Inferior parietal cortex (tissue), 1 donor: Measurements from ENCODE around the gene VDR.
"Not testable (repeated sequence)": the region's sequence is repeated elsewhere in the genome, so short reads cannot be mapped to it uniquely, and the experiment has no call there.

Source experiments
- DNase-seq: peaks from one replicate; pipeline ENCODE4 v3.0.0-alpha.2; 2016; ENCODE audit errors: extremely low spot score

VDR gene

DNA sequence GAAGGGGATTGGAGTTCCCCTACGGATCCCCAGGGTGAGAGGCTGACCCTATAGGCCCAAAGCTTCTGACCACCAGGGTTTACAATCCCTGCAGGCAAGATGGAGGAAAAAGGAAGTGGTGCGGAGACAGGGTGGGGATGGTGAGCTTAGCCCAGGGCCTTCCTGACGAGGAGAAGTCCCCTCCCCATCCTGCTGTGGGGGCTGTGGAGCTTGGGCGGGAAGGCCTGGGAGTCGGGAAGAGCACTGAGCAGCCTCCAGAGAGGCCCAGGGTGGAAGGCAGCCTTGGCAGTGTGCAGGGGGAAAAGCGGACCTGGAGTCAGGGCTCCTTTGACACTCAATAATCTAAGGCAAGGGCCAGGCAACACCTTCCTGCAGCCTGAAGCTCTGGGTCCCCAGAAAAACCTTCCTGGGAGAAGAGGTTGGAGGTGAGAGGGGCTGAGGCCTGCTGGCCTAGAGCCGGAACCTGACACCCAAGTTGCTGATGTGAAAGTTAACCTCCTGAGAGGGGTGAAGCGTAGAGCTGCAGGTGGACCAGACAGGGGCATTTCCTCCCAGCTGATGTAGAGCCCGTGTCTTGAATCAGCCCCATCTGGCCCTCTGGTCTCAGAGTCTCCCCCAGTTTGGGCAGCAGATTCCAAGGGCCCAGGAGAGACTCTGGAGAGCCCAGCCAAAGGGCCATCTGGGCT lies 91.1 kb downstream of the VDR start:
- no peak for DNase-seq

DNA sequence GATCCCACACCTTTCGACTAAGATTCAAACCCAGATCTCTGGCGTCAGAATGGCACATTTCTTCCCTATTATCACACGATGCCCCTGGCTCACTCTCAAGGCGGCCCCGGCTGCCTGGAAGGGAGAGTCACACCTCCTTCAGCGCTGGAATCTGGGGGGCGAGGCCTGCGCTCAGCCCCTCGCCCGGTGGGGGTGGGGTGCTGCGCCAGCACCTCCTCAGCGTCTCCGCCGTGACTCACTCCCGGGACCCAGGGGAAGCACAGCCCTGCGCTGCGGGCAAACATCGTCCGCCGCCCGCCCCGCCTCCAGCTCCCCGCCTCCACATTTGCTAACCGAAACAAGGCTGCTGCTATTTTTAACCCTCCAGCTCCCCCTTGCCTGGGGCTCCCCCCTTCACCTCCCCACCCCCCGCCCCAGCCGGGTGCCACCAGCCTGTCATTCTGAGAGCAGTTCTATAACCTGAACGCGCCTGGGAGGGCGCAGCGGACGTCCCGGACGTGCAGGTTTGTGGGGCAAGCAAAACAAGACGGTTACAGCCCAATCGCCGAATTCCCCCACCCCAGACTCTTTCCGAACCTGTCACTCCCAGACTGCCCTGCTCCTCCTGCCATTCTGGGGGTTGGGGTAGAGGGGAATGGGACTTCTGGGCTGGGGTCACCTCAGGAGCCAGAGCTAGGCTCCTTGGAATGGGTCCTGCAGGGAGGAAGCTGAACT lies 91.8 kb downstream of the VDR start:
- DNase-seq = no peak

DNA sequence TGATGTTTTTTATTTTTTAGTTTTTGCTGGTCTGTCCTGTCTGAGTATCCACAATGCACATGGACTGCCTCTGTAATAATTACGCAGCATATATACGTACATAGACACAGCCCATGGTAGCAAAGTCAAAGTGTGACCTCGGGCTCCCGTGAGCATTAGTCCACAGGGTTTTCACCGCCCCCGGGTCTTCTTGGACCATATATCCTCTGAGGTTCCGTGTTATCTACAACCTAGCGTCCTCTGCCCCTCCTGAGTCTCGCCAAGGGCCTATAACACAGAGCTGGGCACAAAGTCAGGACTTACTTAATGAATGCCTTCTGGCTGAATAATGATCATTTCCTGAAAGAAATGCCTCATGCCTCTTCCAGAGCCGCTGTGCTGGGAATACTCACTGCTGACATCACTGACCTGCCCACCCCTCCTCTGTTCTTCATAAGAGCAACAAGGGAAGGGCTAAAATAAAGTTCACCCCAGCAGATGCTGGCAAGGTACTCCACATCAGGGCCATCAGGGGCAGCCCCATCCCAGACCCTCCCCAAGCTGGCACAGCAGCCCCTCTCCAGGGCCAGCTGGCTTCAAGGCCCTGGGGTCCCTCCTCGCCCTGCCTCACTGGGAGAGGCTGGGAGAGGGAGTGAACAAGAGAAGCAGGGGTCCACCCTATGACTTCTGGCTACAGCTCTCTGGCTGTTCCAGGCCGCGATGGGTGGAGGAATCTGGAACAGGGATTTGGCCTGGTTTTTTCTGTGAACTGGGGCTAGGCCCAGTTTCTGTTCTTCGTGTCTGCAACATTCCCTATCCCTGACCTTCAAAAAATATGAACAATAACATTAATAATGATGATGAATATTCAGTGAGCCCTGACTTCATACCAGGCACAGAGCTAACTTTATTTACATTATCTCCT lies 93.0 kb downstream of the VDR start:
- no peak for DNase-seq

GRCh38 chr12:47811072-47811396 lies 93.8 kb downstream of the VDR start:
- DNase-seq = no peak

GRCh38 chr12:47809518-47809917 lies 95.3 kb downstream of the VDR start:
- not testable (repeated sequence) for DNase-seq

DNA sequence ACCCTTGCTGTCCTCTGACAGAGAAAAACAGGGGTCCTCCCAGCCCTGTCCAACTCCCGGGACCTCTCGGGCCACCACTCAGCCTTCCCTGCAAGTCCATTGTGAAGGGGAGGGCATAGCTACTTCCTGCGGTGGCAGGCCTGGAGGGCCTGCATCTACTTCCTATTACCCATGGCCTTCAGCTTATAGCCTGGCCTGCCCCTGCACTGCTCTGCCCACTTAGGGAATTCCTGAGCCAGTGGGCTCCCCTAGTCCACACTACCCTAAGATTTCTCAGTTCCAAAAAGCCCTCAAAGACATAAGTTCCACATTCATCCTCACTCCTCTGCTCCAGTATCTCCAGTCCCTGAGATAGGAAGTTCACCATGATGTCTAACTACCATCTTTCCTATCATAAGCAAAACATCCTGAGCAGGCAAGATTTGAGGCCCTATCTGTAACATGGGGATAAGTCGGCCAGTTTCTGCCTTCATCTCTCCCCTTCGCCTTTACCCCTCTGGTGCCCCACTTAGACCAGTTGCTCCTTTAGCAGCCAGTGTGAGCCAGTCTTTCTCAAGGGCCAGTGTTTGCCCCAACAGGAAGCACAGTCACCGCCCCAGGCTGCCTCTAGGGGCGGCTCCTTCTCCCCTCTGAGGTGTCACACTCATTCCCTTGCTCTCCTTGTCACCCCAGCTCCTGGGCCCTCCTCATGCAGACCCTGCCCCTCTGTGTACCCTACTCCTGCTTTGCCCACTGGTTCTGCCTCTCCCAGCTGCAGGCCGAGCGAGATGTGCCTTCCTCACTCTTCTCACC lies 96.0 kb downstream of the VDR start:
- DNase-seq = no peak

- no peak for DNase-seq
Measured at GRCh38 chr12:47808050-47808449, 96.7 kb downstream of the VDR start.

- no peak for DNase-seq
Measured at GRCh38 chr12:47807338-47807737, 97.5 kb downstream of the VDR start.

DNA sequence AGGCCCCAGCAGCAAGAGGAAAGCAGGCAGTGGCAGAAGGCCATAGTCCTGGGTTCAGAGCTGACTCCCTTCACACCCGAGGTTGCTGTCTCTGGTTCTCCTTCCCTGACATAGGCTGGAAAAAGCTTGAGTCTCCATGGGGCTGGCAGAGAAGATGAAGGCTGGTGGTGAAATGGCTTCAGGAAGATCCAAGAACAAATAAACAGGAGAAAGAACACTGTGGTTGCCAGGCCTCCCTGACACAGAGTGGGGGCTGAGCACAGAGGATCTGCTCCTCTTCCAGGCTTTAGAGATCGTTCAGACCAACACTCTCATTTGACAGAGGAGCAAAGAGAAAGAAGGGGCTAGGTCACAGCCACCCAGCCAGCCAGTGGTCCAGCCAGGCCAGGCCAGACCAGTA lies 99.4 kb downstream of the VDR start:
- no peak for DNase-seq

DNA sequence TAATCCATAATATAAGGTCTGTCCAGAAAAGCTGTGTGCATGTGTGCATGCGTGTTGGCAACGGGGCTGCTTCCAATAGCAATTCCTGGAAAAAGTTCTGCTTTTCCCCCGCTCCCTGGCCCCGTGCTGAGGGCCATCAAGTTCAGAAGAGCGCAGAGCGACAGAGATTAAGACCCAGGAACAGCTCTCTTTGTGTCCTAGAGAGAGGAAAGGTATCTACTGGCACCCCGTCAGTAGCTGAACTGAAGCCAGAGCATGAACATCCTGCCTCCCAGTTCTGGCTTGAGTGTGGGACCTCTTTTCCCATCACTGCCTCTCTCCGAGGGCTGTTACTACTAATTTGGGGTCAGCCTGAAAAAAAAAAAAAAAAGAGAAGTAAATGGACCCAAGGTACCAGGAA lies 100.6 kb downstream of the VDR start:
- no peak for DNase-seq

DNA sequence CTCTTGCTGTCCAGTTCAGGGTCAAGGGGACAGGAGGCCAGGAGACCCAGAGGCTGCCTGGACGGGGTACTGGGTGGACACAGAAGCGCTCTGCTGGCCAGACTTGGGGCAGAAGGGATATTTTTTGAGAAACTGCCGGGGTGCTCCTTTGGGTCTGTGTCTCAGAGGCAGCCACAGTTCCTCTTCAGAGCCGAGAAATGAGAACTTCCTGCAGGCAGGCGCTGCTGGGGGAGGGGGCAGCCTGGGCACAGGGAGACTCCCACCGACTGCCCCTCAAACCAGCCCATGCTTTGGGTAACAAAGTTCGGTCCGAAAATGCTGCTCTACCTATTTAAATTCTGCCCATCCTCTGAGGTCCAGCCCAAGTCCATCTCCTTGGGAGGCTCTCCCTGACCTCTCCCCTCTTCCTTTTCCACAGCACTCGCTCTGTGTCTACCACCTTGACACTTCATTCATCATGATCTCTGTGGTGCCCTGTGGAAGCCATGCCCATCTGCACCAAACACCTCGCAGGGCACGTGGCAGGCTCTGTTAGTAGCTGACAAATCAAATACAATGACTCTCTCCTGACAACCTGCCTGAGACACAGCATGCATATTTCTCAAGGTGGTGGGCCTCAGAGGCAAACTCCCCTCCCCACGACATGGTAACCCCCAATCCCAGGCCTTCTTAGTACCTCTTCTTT lies 101.5 kb downstream of the VDR start:
- DNase-seq = no peak

GRCh38 chr12:47802312-47802711 lies 102.5 kb downstream of the VDR start:
- no peak for DNase-seq

DNA sequence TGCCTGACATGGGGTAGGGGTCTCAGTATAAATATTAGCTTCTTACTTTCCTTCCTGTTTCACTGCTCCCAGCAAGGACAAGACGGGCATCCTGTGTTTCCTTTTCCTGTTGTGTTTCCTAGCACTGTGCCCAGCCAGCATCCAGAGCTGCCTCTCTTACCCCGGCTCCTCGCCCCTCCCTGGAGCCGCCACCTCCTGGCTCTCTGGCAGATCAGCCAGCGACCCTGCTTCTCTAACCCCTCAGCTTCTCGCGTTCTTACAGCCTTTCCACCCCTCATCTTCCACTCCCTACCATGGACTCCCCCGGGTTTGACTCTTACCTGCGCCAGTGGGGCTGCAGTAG lies 102.9 kb downstream of the VDR start:
- no peak for DNase-seq

DNA sequence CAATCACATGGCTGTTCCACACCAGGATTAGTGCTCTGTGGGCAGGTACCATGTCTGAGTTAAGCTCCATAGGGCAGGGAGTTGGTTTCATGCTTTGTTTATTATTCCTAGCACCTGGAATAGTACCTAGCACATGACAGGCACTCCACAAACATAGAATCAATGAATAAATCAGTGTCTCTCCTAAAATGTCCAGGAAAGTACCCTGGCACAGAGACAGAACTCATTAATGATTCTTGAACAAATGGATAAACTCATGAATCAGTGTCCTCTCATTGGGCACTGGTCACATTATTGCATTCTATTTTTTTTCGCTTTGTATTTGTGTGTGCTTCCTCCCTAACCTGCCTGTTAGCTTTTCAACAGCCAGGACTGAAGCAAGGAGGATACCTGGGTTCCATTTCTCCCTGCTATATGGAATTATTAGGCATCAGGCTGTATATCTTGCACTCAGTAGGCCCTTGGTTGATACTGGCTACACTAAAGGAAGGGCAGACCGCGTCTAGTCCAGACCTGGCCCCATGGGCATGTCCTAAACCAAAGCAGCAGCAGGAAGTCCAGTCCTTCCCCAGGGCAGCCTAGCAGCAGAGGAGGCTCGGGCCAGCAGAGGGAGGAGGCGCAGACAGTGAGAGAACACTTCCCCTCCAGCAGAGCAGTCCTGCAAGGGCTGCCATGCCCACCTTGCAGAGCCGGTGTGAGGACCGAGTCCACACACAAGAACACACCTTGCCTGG lies 103.5 kb downstream of the VDR start:
- no peak for DNase-seq

DNA sequence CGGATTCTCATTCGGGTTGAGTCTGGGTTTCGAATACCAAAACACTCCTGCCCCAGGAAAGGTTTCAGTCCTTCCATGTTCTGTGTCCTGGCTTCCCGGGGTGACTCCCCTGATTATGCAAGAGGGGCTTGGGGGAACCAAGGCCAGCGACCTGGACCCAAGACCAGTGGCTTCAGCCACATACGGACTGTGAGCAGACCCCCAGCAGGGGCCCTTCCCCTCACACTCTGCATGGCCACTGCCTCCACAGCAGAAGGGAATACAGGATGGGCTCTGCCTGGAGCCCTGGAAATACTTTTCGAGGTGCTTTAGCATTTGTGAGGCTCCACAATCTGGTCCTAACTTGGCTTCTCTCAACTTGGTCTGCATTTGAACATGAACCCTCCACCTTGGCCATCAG lies 104.2 kb downstream of the VDR start:
- no peak for DNase-seq

DNA sequence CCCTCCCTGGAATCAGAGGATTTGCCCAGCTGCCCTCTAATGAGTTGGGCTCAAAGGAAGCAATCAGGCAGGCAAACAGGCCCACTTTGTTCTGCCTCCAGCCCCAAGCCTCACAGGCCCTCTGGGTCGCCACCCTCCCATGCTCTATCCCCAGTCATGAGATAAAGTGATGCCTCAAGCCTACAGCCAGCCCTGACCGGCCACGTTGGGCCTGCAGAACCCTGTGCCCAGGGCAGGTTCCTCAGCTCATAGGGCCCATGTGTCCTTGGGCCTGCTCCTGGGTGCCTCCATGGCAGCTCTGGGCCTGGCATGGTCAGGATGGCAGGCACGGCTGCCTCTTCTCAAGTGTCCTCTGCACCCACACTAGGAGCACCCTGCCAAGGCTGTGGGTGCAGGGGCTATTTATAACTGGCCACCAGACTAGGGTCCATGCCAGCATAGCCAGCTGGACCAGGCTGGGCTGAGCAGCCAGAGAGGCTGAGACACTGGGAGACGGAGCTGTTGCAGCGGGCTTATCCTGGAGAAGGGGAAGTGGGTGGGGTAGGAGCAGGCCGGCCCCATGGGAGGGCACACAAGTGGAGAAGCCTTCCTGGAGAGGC lies 105.3 kb downstream of the VDR start:
- DNase-seq = no peak

DNA sequence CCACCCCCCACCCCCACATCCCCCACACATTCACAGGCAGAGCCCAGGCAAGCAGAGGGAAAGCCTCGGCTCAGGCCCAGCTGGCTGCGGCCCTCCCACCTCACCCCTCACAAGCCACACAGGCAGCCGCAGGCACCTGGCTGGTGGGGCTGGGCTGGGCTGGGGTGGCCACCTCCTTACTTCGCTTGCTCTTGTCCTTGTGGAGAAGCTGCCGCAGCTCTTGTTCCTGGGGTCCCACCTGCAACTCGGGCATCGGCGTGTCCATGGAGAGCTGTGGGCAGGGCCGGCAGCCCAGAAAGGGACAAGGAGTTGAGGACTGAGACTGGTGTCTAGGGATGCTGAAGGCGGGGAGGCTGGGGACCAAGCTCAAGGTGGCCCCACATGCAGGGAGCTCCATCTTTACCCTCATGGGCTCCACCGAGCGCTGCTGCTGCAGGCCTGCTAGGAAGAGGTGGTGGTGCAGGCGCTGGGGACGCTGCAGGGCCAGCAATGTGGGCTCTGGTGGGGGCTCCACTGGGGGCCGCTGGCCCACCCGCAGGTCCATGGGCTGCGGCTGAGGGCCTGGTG lies 106.3 kb downstream of the VDR start:
- no peak for DNase-seq

GRCh38 chr12:47797441-47797840 lies 107.4 kb downstream of the VDR start:
- DNase-seq = no peak

- DNase-seq = no peak
Measured at GRCh38 chr12:47795814-47796411, 108.9 kb downstream of the VDR start.
